ENCODE data around the gene FAM124A. TPM values are rescaled to one million over a fixed set of nuclear protein-coding genes. Genes with fewer than 3 reads are reported as not detected.
"Not testable (repeated sequence)": the region's sequence is repeated elsewhere in the genome, so short reads cannot be mapped to it uniquely, and the experiment has no call there.

The FAM124A gene
- polyA plus RNA-seq, 2 of the 4 experiments (the other 2 are of a cell fraction), result 1.5 to 1.6 TPM

DNA sequence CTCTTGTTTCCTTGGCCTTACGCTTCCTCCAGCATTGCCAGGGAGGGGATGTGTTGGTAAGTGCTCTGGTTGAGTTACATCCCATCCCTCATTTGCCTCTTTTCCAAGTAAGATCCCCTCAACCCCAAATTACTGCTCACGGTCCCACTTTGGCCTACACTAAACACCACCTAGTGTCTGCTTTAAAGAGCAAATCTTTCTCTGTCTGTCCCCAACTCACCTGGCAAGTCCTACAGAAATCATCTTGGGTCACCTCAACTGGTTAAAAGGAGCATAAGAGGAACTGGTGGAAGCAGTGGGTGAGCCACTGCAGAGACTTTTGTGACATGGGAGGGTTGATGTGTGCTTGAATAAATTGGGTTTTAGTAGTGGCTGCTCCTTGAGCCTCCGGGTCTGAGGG, 62.1 kb downstream of the FAM124A start:
- no peak overlapping the region for H3K4me2 ChIP-seq
- WGBS (ENCODE audit: missing lambda C conversion rate), result 75% methylated on average over 3 of the region's 3 CpGs
- TF ChIP-seq RAD21 (conservative IDR thresholded peaks at IDR 0.05 in 1 of 2, IDR thresholded peaks at IDR 0.05 in 1 of 2) (no peak), POLR2A (IDR thresholded peaks at IDR 0.05; ENCODE audit: low read length) (no peak), HOXA7 (CRISPR knock-in tag; IDR thresholded peaks at IDR 0.05) (no peak), JUN (IDR thresholded peaks at IDR 0.05) (no peak)
- H3K9me3 ChIP-seq, result no peaks in the 10 kb centered on the region
- H3K4me3 ChIP-seq, result no peak overlapping the region
- ChIA-PET CTCF (interaction anchor here (0.6 to 4.5 kb wide), 5 partner anchors 12 to 159 kb away, joined by 3 to 76 read pairs (median 3); no protein-coding TSS in a partner anchor), POLR2A (no interaction called here)
- DNase-seq (ENCODE audit: low read depth in 1 of 2, low spot score in 1 of 2), result no peak
- no peak for FAIRE-seq
- H3K4me1 ChIP-seq, result no peaks in the 10 kb centered on the region
- no peak overlapping the region for H3K27ac ChIP-seq
- ATAC-seq, result no peak

DNA sequence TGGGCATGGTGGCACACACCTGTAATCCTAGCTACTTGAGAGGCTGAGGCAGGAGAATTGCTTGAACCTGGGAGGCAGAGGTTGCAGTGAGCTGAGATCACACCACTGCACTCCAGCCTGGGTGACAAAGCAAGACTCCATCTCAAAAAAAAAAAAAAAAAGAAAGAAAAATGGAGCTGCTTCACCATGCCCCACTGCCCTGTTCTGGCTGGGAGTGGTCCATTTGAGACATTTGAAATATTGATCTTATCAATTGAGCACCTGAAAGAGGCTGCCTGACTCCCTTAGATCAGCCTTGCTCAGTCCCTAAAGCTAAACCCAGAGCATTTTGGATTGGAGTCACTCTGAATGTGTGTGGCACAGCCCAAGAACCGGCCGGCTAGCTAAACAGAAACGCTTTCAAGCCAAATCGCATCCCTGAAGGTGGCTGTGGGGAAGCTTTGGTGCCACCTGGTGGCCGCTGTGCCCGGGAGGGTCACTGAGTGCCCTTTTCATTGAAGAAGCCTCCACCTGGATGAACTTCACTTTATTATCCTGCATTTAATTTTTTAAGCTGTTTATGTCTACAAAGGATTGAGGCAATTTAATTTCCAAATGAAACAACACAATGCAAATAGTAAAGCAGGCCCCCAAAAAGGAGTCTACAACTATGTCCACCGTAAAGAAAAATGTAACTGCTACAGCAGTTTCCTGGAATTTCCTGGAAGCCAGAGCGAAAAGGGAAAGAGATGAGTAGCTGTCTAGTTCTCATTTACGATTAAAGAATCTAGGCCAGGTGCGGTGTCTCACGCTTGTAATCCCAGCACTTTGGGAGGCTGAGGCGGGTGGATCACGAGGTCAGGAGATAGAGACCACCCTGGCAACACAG, 64.2 kb downstream of the FAM124A start:
- CTCF ChIA-PET, result interaction anchor here (0.6 to 4.5 kb wide), 56 partner anchors 9 to 583 kb away, joined by 3 to 76 read pairs (median 3); partner anchors contain the start of gene C13orf42
- Histone ChIP-seq H3K27ac (no peak overlapping the region), H3K4me1 (peaks cover 1% of the 10 kb centered on the region; the same call in 1 of the 3 replicates), H3K4me3 (no peak overlapping the region), H3K4me2 (peak overlapping the region; percentile 39; the same call in 2 of the 3 replicates), H3K9me3 (no peaks in the 10 kb centered on the region)
- peak; percentile 31 to 63 for DNase-seq (ENCODE audit: low read depth in 1 of 2, low spot score in 1 of 2)
- WGBS (ENCODE audit: missing lambda C conversion rate), result 29% methylated on average over 13 of the region's 13 CpGs
- POLR2A ChIA-PET, result no interaction called here
- ATAC-seq, result peak; percentile 90 to 97
- TF ChIP-seq PHF8 (IDR thresholded peaks at IDR 0.05; ENCODE audit: borderline replicate concordance, low read depth) (no peak), SMC3 (IDR thresholded peaks at IDR 0.05) (peak; percentile 82), CHD4 (IDR thresholded peaks at IDR 0.05; ENCODE audit: borderline replicate concordance) (no peak), RAD21 (conservative IDR thresholded peaks at IDR 0.05 in 1 of 2, IDR thresholded peaks at IDR 0.05 in 1 of 2) (peak; percentile 73 to 78), NFE2L2 (conservative IDR thresholded peaks at IDR 0.05; ENCODE audit: low read length) (no peak), JUN (IDR thresholded peaks at IDR 0.05) (no peak), MYC (IDR thresholded peaks at IDR 0.05; ENCODE audit: borderline replicate concordance, low read length) (no peak), EHF (CRISPR knock-in tag; IDR thresholded peaks at IDR 0.05) (no peak), NR3C1 (IDR thresholded peaks at IDR 0.05) (no peak), SREBF2 (IDR thresholded peaks at IDR 0.05) (no peak)
- TF ChIP-seq, protein P1, sequence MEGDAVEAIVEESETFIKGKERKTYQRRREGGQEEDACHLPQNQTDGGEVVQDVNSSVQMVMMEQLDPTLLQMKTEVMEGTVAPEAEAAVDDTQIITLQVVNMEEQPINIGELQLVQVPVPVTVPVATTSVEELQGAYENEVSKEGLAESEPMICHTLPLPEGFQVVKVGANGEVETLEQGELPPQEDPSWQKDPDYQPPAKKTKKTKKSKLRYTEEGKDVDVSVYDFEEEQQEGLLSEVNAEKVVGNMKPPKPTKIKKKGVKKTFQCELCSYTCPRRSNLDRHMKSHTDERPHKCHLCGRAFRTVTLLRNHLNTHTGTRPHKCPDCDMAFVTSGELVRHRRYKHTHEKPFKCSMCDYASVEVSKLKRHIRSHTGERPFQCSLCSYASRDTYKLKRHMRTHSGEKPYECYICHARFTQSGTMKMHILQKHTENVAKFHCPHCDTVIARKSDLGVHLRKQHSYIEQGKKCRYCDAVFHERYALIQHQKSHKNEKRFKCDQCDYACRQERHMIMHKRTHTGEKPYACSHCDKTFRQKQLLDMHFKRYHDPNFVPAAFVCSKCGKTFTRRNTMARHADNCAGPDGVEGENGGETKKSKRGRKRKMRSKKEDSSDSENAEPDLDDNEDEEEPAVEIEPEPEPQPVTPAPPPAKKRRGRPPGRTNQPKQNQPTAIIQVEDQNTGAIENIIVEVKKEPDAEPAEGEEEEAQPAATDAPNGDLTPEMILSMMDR (IDR thresholded peaks at IDR 0.05), result peak; percentile 82
- no peak for FAIRE-seq

DNA sequence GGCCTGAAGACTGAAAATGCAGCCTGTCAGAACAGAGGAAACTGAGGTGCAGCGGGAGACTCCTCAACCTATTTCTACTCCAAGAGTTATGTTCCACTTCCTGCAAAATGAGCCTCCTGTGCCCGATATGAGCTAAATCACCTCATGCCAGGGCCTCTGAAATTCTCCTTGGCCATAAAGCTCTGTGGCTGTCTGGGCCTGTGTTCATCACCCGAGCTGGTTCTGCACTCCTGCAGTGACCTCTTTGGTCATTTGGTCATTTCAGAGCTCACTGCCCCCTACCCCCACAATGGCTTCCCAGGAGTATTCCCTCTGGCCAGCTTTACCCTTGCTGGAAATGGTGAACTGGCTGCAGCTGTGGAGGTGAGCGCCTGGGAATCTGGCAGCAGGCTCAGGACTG, 65.6 kb downstream of the FAM124A start:
- POLR2A ChIA-PET, result no interaction called here
- WGBS (ENCODE audit: missing lambda C conversion rate), result 88% methylated on average over 3 of the region's 4 CpGs

DNA sequence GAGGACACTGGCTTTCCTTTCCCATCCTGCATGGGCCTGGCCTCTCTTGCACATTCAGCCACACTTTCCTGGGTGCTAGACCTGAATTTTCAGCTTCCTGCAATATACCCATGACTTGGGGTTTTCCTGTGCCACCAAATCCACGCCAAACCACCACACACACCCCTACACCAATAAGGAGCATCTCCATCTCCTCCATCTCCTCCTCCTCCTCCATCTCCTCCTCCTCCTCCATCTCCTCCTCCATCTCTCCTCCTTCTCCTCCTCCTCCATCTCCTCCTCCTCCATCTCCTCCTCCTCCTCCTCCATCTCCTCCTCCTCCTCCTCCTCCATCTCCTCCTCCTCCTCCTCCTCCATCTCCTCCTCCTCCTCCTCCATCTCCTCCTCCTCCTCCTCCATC, 66.1 kb downstream of the FAM124A start:
- CTCF ChIA-PET, result interaction anchor here (1.4 to 4.5 kb wide), 9 partner anchors 8 to 626 kb away, joined by 3 to 76 read pairs (median 20); no protein-coding TSS in a partner anchor
- FAIRE-seq; H3K27ac ChIP-seq; H3K4me3 ChIP-seq; H3K9me3 ChIP-seq; POLR2A ChIA-PET; DNase-seq (ENCODE audit: low read depth in 1 of 2, low spot score in 1 of 2); H3K4me2 ChIP-seq; ATAC-seq: not testable (repeated sequence)
- 33% methylated on average over 1 of the region's 1 CpG for WGBS (ENCODE audit: missing lambda C conversion rate)
- peaks cover 11% of the 10 kb centered on the region; the same call in 1 of the 3 replicates for H3K4me1 ChIP-seq

More for the DNA sequence above, 65.6 kb downstream of the FAM124A start:
- TF ChIP-seq FOSB (CRISPR knock-in tag; IDR thresholded peaks at IDR 0.05), result no peak
- TF ChIP-seq CBX2 (IDR thresholded peaks at IDR 0.05; ENCODE audit: borderline replicate concordance, low read depth), result no peak
- no peak for TF ChIP-seq KDM5A (IDR thresholded peaks at IDR 0.05)
- H3K4me2 ChIP-seq, result no peak overlapping the region
- no peak for FAIRE-seq
- no peak overlapping the region for H3K4me3 ChIP-seq
- H3K27ac ChIP-seq, result no peak overlapping the region
- peaks cover 11% of the 10 kb centered on the region; the same call in 1 of the 3 replicates for H3K4me1 ChIP-seq
- CTCF ChIA-PET, result interaction anchor here (1.4 to 4.5 kb wide), 12 partner anchors 9 to 626 kb away, joined by 3 to 76 read pairs (median 19); no protein-coding TSS in a partner anchor
- no peak for DNase-seq (ENCODE audit: low read depth in 1 of 2, low spot score in 1 of 2)
- ATAC-seq, result no peak
- no peaks in the 10 kb centered on the region for H3K9me3 ChIP-seq
